Astrocyte of the spinal cord (primary cell): ENCODE results near the gene PRR23A.

Experiments
- DNase-seq: peaks from one replicate; pipeline ENCODE4 v3.0.0; 2011; ENCODE audit warnings: low read depth, low spot score
- H3K4me3 ChIP-seq: 2 replicates; pipeline ENCODE4 v1.5.1; 2011; ENCODE audit warnings: low read depth, mild to moderate bottlenecking, low read length, moderate library complexity
- CTCF ChIP-seq: IDR thresholded peaks from 2 replicates; pipeline ENCODE4 v1.5.1; 2012; ENCODE audit warnings: low read depth, mild to moderate bottlenecking, low read length, inconsistent platforms
- in situ Hi-C: cut with HindIII; loops from 2 replicates; pipeline ENCODE4 v1.10.0; 2017; ENCODE audit warnings: low sequenced_read_pairs

The PRR23A gene

GRCh38 chr3:138975351-138975750 lies 30.7 kb downstream of the PRR23A start:
- no peak overlapping the region for H3K4me3 ChIP-seq
- no peak for DNase-seq
- in situ Hi-C loops: no loop called here
- TF ChIP-seq CTCF: no peak

- in situ Hi-C loops: no loop called here
- no peak overlapping the region for H3K4me3 ChIP-seq
- peak; percentile 2 for DNase-seq
- TF ChIP-seq CTCF: no peak
Observed at GRCh38 chr3:138974462-138974861, 31.6 kb downstream of the PRR23A start.

GRCh38 chr3:138972941-138973340 lies 33.1 kb downstream of the PRR23A start:
- in situ Hi-C loops: no loop called here
- TF ChIP-seq CTCF: no peak
- DNase-seq: no peak
- H3K4me3 ChIP-seq: no peak overlapping the region

- no peak overlapping the region for H3K4me3 ChIP-seq
- no peak for DNase-seq
- TF ChIP-seq CTCF: no peak
- in situ Hi-C loops: no loop called here
Observed at GRCh38 chr3:138971766-138972320, 34.2 kb downstream of the PRR23A start.

- no peak overlapping the region for H3K4me3 ChIP-seq
- no peak for DNase-seq
- in situ Hi-C loops: no loop called here
- TF ChIP-seq CTCF: no peak
Observed at GRCh38 chr3:138964923-138965322, 41.1 kb downstream of the PRR23A start.

- no peak for TF ChIP-seq CTCF
Observed at GRCh38 chr3:138964264-138964663, 41.8 kb downstream of the PRR23A start.

More at GRCh38 chr3:138964264-138964663, 41.8 kb downstream of the PRR23A start:
- in situ Hi-C loops: no loop called here
- H3K4me3 ChIP-seq: no peak overlapping the region
- no peak for DNase-seq
